Posterior cingulate gyrus (tissue), 11 donors: ENCODE results near the gene VPS45.
"Not testable (repeated sequence)": the region's sequence is repeated elsewhere in the genome, so short reads cannot be mapped to it uniquely, and the experiment has no call there.

Experiments
- DNase-seq, 10 donors: peaks; one replicate each; pipeline versions ENCODE4 v3.0.0 to v3.0.0-alpha.2; 2020 to 2021; ENCODE audit warnings: mixed read lengths in 3 of 10
- intact Hi-C: fragments of 100-400 bp; cut with DNase I; formaldehyde crosslinking; loops from one replicate; pipeline ENCODE4 v1.15.1; 2023

VPS45 gene

GRCh38 chr1:150183061-150183460 lies 115.5 kb downstream of the VPS45 start:
- no peak for DNase-seq
- intact Hi-C loops = no loop called here

- intact Hi-C loops = loop anchor here (5.0 kb wide), 1 partner anchor 113 kb away; no protein-coding TSS in a partner anchor
- no peak for DNase-seq
Measured at GRCh38 chr1:150185481-150185880, 117.9 kb downstream of the VPS45 start.

GRCh38 chr1:150186438-150186788 lies 118.8 kb downstream of the VPS45 start:
- intact Hi-C loops = loop anchor here (5.0 kb wide), 1 partner anchor 114 kb away; no protein-coding TSS in a partner anchor
- DNase-seq = not testable (repeated sequence)

GRCh38 chr1:150186789-150187559 lies 119.4 kb downstream of the VPS45 start:
- intact Hi-C loops = loop anchor here (5.0 kb wide), 1 partner anchor 115 kb away; no protein-coding TSS in a partner anchor
- no peak for DNase-seq

GRCh38 chr1:150187560-150187931 lies 120.0 kb downstream of the VPS45 start:
- intact Hi-C loops = loop anchor here (5.0 kb wide), 1 partner anchor 115 kb away; no protein-coding TSS in a partner anchor

GRCh38 chr1:150192012-150192411 lies 124.4 kb downstream of the VPS45 start:
- intact Hi-C loops = no loop called here
- no peak for DNase-seq

More at GRCh38 chr1:150187560-150187931, 120.0 kb downstream of the VPS45 start:
- DNase-seq = no peak

GRCh38 chr1:150194381-150195031 lies 126.9 kb downstream of the VPS45 start:
- no peak for DNase-seq
- intact Hi-C loops = no loop called here
